OCI-LY1 (cell line): ENCODE results near the gene MARF1.

Experiments
- CTCF ChIP-seq: fragments of 200-600 bp; sonication (generic), shearing (Covaris generic); IDR thresholded peaks from 2 replicates; pipeline ENCODE4 v1.5.1; 2017; ENCODE audit warnings: mild to moderate bottlenecking, antibody characterized with exemption, low read length, moderate library complexity, mixed read lengths
- EZH2 ChIP-seq: fragments of 200-600 bp; sonication (generic), shearing (Covaris generic); IDR thresholded peaks from 2 replicates; pipeline ENCODE4 v1.8.0; 2017; ENCODE audit warnings: borderline replicate concordance, mixed run types, mild to moderate bottlenecking, antibody characterized with exemption, low read length, moderate library complexity, mixed read lengths

GRCh38 chr16:15597822-15598647 lies 44.9 kb downstream of the MARF1 start:
- TF ChIP-seq CTCF (no peak), EZH2 (no peak)
